ENCODE data around the gene LGALSL.

DNA sequence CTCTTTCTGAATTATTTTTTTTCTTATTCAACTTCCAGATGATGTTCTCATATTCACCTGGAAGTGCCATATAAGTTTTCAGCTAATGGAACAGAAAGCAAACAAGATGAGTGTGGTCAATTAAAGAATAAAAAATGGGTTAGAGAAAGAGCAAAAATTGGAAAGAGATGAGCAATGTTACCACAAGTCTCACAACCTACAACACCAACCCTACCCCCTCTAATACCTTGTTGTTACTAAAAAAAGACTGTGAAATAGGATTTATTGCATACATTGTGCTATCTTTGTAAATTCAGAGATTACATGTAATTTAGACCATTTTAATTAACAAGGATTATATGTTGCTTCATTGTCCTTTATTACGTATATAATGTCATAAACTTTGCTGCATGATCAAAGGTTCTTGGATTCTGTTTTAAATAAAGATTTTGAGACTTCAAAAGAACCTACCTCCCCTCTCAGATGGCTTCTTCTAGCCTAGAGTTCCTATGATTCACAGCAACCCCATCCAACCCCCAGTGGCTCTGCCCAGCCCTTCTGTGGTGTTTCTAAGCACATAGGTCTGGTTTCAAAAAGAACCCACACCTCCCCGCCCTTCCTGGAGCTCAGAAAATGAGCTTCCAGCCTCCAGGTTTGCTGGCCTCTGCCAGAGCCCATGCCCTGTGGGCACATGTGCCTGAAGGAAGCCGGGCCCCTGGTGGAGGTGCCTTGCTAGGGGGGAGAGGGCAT, 24.7 kb downstream of the LGALSL start:
- TF ChIP-seq, protein P1, sequence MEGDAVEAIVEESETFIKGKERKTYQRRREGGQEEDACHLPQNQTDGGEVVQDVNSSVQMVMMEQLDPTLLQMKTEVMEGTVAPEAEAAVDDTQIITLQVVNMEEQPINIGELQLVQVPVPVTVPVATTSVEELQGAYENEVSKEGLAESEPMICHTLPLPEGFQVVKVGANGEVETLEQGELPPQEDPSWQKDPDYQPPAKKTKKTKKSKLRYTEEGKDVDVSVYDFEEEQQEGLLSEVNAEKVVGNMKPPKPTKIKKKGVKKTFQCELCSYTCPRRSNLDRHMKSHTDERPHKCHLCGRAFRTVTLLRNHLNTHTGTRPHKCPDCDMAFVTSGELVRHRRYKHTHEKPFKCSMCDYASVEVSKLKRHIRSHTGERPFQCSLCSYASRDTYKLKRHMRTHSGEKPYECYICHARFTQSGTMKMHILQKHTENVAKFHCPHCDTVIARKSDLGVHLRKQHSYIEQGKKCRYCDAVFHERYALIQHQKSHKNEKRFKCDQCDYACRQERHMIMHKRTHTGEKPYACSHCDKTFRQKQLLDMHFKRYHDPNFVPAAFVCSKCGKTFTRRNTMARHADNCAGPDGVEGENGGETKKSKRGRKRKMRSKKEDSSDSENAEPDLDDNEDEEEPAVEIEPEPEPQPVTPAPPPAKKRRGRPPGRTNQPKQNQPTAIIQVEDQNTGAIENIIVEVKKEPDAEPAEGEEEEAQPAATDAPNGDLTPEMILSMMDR (conservative IDR thresholded peaks at IDR 0.05): no peak
- no peak for TF ChIP-seq EZH2 (IDR thresholded peaks at IDR 0.05; ENCODE audit: low read depth)
